ENCODE data around the gene SNX9. TPM values are rescaled to one million over a fixed set of nuclear protein-coding genes. Genes with fewer than 3 reads are reported as not detected.

Gene SNX9
- total RNA-seq, 1 experiment from 2014 or later, result 31.3 TPM

GRCh38 chr6:157942351-157942750, 119.3 kb downstream of the SNX9 start:
- H4K91ac ChIP-seq (ENCODE audit: insufficient read length, low read depth, low read length), result no peak overlapping the region
- no peak overlapping the region for H3K4ac ChIP-seq (ENCODE audit: low read depth, low read length)
- H3K18ac ChIP-seq (ENCODE audit: insufficient read length, low read depth, low read length), result no peak overlapping the region
- TF ChIP-seq, protein P1, sequence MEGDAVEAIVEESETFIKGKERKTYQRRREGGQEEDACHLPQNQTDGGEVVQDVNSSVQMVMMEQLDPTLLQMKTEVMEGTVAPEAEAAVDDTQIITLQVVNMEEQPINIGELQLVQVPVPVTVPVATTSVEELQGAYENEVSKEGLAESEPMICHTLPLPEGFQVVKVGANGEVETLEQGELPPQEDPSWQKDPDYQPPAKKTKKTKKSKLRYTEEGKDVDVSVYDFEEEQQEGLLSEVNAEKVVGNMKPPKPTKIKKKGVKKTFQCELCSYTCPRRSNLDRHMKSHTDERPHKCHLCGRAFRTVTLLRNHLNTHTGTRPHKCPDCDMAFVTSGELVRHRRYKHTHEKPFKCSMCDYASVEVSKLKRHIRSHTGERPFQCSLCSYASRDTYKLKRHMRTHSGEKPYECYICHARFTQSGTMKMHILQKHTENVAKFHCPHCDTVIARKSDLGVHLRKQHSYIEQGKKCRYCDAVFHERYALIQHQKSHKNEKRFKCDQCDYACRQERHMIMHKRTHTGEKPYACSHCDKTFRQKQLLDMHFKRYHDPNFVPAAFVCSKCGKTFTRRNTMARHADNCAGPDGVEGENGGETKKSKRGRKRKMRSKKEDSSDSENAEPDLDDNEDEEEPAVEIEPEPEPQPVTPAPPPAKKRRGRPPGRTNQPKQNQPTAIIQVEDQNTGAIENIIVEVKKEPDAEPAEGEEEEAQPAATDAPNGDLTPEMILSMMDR (conservative IDR thresholded peaks at IDR 0.05), result no peak
- no peaks in the 10 kb centered on the region for H3K27me3 ChIP-seq (ENCODE audit: insufficient read depth, low read length)
- no peak overlapping the region for H4K5ac ChIP-seq (ENCODE audit: insufficient read length, low read depth, low read length)
- no peak overlapping the region for H2BK15ac ChIP-seq (ENCODE audit: low read depth, low read length)
- H3K79me2 ChIP-seq (ENCODE audit: insufficient read depth, low read length), result no peaks in the 10 kb centered on the region
- no peak overlapping the region for H2BK20ac ChIP-seq (ENCODE audit: low read depth, low read length, poor library complexity, severe bottlenecking)
- H3K14ac ChIP-seq (ENCODE audit: insufficient read depth, low read length), result no peak overlapping the region
- DNase-seq, result no peak
- no peaks in the 10 kb centered on the region for H3K79me1 ChIP-seq (ENCODE audit: insufficient read depth, low read depth, low read length, poor library complexity, severe bottlenecking)
- no peak overlapping the region for H3K4me3 Mint-ChIP-seq
- H2BK120ac ChIP-seq (ENCODE audit: low read depth, low read length, poor library complexity, severe bottlenecking), result no peak overlapping the region
- no peak overlapping the region for H2BK5ac ChIP-seq (ENCODE audit: insufficient read length, low read length)
- H3K56ac ChIP-seq (ENCODE audit: insufficient read length, low read depth, low read length), result no peak overlapping the region
- H3K23me2 ChIP-seq (ENCODE audit: insufficient read length, low read depth, low read length, poor library complexity, severe bottlenecking), result no peaks in the 10 kb centered on the region
- H3K9me3 Mint-ChIP-seq, result no peaks in the 10 kb centered on the region; a peak in 1 of 5 replicates
- H3K27ac ChIP-seq (ENCODE audit: insufficient read length, low read depth, low read length), result no peak overlapping the region
- H3K27ac Mint-ChIP-seq, result peak overlapping the region in 1 of 3 experiments; percentile 54; a peak in 3 of 7 replicates
- no peak overlapping the region for H3K9ac ChIP-seq (ENCODE audit: extremely low read depth, insufficient read length, low read length)
- H3K23ac ChIP-seq (ENCODE audit: insufficient read length, low read depth, low read length), result no peak overlapping the region
- H2AK5ac ChIP-seq (ENCODE audit: insufficient read length, low read length), result no peak overlapping the region
- H3T11ph ChIP-seq (ENCODE audit: low read length), result no peak overlapping the region
- no peak overlapping the region for H3K4me2 ChIP-seq (ENCODE audit: insufficient read depth, insufficient read length, low read length)
- H2AFZ ChIP-seq (ENCODE audit: low read length), result no peak overlapping the region
- no CpG with 5 or more reads among the region's 14 CpGs for WGBS (ENCODE audit: extremely low coverage, insufficient read length, low lambda C conversion rate)
- no peak overlapping the region for H4K8ac ChIP-seq (replicated peaks; ENCODE audit: insufficient read length, low read depth, low read length)
- no peaks in the 10 kb centered on the region for H3K9me3 ChIP-seq (ENCODE audit: control insufficient read depth, low read depth, low read length)
- no peaks in the 10 kb centered on the region for H3K27me3 Mint-ChIP-seq (ENCODE audit: low read depth)
- no peaks in the 10 kb centered on the region for H3K4me1 Mint-ChIP-seq
- no peak overlapping the region for H2BK12ac ChIP-seq (ENCODE audit: insufficient read length, low read depth, low read length)
- H3K4me1 ChIP-seq (ENCODE audit: insufficient read depth, low read length), result no peaks in the 10 kb centered on the region
- no peaks in the 10 kb centered on the region for H4K20me1 ChIP-seq (ENCODE audit: control insufficient read depth, insufficient read depth, insufficient read length)
- H3K36me3 Mint-ChIP-seq (ENCODE audit: insufficient read depth in 1 of 3, low read depth in 3 of 3), result peaks cover 16 to 80% (median 56%) of the 10 kb centered on the region in 3 experiments

Data from H9 (cell line).